Heart left ventricle (tissue), 13 donors: Measurements from ENCODE around the gene TRIM5.

Experiments used
- CTCF ChIP-seq, 12 donors: fragments of 200-600 bp; sonication (generic) in 4 of 12; IDR thresholded peaks; one replicate each; pipeline versions ENCODE4 v1.5.0 to v1.8.0; 2018 to 2022; ENCODE audit warnings: antibody characterized with exemption in 12 of 12, mild to moderate bottlenecking in 5 of 12
- POLR2A ChIP-seq, 2 donors: fragments of 450-650 bp; IDR thresholded peaks; one replicate each; pipeline ENCODE4 v1.6.1; 2017; ENCODE audit warnings: antibody characterized with exemption in 2 of 2, mild to moderate bottlenecking in 2 of 2, moderate library complexity in 2 of 2
- donor health status: ischemic (EF 13 %, LVEDD 7.1; RV severe dilation, severe dysfunction).
- donor health status: DM: no; HTN: yes; CAD: no.
- donor health status: DM: no; HTN: no; CAD: no.
- donor health status: ischemic (EF 25% LVEDD 6.9; RV normal size, moderate dysfunction).
- donor health status: ischemic (EF 25% LVEDD 5.7; RV mildly dilated, moderate dysfunction).
- donor health status: ischemic (EF 35%, LVEDD 5.7; RV mildly dilated, moderate dysfunction).
- donor health status: nonischemic (EF 11% LVEDD 7.7; RV severe dilation, severe dysfunction).
- donor health status: DM: yes; HTN: yes; CAD: no.
- donor health status: PGD.
- donor health status: ischemic (EF 29% LVEDD 5.4; RV normal size, mild dysfunction).
- donor health status: nonischemic (EF 23%, LVEDD 6.1; RV moderate dilation, normal function).

DNA sequence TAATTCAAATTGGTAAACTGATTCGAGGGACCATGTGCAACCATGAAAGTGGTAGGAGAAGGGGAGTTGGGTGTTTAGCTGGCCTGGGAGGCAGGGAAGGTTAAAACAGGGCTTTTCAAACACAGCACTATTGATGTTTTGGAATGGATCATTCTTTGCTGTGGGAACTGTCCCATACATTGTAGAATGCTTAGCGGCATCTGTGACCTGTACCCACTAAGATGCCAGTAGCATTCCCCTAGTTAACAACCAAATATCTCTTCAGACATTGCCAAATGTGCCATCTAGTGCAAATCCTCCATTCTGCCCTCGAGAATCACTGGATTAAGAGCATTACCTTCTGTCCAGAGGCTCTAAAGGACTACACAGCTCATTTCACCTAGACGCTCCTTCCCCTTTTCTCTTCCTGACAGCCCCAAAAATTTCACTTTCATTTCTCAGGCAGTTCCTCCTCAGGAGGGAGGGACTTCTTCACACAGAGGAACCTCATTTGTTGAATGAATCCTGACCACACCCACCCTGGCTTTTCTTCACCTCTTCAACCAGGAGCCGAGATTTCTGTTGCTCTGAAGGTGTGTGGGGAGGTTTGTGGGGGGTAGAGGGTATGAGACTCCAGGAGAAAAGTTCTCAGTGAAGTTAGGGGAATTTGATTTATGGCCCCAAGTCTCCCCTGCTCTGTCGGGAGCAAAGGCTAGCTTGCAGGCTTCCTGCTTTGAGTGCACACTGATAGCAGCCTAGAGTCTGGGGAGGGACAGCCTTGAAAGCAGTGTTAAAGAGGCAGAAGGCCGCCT lies 60.2 kb downstream of the TRIM5 start, which contains the start of gene TRIM34:
- TF ChIP-seq POLR2A (IDR thresholded peaks at IDR 0.05), result no peak
- TF ChIP-seq CTCF (IDR thresholded peaks at IDR 0.05), result no peak
